LoVo (cell line): Measurements from ENCODE around the gene ETHE1.
A peak's percentile ranks its signal among the peaks of the same experiment; 100 is the strongest.

Experiments
- DNase-seq: peaks from one replicate; pipeline ENCODE4 v3.0.0-alpha.2; 2016; ENCODE audit warnings: low spot score

Gene ETHE1

DNA sequence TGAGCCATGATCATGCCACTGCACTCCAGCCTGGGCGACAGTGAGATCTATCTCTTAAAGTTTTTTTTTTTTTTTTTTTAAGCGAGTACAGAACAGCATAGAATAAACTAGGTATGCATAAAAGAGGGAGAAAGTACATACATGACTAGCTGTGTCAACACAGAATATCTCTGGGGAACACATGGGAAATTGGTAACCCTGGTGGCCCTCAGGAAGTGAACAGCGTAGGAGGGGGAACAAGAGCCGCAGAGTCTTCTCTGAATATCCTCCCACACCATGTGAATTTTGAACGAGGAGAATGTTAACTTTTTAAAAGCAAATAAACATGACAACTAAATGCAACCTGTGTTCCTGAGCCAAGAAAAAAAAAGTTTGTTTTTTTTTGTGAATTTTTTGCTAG lies 37.7 kb downstream of the ETHE1 start:
- DNase-seq: no peak

GRCh38 chr19:43488179-43488578 lies 38.8 kb downstream of the ETHE1 start:
- DNase-seq: no peak

DNA sequence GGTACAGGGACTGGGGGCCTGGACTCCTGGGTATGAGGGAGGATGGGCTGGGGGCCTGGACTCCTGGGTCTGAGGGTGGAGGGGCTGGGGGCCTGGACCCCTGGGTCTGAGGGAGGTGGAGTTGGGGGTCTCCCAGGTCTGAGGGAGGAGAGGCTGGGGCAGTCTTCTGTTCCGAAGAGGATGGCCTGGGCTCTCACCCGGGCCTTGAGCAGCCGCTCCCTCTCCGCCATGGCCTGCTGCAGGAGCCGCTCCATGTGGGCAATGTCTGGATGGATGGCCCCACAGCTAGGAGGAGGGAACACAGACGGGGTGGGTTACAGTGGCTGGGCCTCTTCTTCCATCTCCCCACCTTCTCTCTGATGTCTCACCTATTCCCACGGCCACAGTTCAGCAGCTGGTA lies 40.6 kb downstream of the ETHE1 start:
- DNase-seq: no peak

DNA sequence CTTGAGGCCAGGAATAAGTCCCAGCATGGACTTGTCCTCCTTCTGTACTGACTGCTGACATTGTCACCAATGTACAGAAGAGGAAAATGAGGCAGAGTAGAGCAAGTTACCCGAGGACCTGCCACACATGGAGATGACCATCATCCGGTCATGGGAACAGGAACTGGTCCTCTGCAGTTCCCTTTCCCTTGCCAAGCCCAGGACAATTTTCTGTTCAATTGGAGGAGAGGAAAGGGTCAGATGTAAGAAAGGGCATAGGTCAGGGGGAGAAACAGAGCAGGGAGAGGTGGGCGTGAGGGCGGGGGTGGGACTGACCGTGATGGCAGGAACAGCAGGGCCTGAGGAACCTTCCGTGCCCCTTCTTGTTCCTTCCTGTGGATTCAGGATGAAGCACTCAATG lies 41.0 kb downstream of the ETHE1 start:
- no peak for DNase-seq

DNA sequence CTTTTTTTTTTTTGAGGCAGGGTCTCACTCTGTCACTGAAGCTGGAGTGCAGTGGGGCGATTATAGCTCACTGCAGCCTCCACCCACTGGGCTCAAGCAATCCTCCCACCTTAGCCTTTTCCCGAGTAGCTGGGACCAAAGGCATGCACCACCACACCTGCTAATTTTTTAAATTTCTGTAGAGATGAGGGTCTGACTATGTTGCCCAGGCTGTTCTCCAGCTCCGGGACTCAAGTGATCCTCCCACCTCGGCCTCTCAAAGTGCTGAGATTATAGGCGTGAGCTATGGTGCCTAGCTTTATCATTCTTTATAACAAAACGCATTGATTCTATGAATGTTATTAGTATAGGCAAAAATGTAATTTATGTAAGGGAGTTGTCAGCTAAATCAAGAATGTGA lies 43.7 kb downstream of the ETHE1 start:
- DNase-seq: no peak

DNA sequence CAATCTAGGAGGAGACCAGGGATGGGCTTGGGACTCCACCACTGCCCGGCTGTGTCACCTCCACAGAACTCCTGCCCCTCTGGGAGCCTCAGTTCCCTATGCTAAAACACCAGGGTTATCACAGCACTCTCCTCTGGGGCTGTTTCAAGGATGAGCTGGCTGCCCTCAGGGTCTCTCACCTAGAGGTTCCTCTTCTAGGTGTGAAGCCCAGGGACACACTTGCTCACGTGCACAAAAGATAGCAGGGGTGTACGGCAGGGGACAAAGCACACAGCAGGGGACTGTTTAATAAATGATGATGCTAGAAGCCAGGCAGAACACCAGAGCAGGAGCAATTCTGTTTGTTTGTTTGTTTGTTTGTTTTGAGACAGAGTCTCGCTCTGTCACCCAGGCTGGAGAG lies 44.8 kb downstream of the ETHE1 start:
- no peak for DNase-seq

GRCh38 chr19:43481701-43482100 lies 45.3 kb downstream of the ETHE1 start:
- DNase-seq: no peak

DNA sequence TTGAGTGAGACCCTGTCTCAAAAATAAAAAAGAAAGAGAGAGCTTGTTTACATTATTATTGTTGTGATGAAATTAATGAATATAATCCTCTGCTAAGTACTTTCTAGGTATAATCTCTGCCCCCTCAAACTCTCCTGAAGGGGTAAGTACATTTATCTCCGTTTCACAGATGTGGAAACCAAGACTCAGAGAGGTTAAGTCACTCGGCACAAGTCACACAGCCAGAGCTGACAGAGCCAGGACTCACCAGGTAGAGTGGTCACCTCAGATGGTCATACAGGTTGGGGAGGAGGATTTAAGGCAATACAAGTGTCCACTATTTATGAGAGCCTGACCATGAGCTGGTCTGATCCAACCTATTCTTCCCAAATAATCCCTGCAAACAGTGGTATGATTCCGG lies 46.4 kb downstream of the ETHE1 start:
- no peak for DNase-seq

DNA sequence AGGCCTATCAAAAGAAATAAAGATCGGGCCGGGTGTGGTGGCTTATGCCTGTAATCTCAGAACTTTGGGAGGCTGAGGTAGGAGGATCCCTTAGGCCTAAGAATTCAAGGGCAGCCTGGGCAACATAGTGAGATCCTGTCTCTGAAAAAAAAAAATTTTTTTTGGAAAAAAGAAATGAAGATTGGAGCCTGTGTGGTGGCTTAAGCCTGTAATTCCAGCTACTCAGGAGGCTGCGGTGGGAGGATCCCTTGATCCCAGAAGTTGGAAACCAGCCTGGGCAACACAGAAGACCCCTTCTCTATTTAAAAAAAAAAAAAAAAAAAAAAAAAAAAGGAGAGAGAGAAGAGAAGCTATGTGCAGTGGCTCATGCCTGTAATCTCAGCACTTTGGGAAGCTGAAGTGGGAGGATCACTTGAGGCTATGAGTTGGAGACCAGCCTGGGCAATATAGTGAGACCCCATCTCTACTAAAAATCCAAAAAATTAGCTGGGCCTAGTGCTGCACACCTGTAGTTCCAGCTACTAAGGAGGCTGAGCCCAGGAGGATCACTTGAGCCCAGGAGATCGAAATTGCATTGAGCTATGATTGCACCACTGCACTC lies 46.9 kb downstream of the ETHE1 start:
- no peak for DNase-seq

GRCh38 chr19:43479226-43479625 lies 47.8 kb downstream of the ETHE1 start:
- no peak for DNase-seq

DNA sequence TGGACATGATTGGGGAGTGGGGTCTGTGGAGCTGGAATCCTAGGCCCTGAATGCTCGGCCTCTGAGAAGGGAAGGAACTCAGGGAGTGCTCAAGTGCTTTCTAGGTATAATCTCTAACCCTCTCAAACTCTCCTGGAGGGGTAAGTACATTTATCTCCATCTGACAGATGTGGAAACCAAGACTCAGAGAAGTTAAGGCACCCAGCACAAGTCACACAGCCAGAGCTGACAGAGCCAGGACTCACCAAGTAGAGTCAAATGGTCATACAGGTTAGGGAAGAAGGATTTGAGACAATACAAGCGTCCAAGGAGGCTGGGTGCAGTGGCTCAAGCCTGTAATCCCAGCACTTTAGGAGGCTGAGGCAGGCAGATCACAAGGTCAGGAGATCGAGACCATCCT lies 48.7 kb downstream of the ETHE1 start:
- no peak for DNase-seq

DNA sequence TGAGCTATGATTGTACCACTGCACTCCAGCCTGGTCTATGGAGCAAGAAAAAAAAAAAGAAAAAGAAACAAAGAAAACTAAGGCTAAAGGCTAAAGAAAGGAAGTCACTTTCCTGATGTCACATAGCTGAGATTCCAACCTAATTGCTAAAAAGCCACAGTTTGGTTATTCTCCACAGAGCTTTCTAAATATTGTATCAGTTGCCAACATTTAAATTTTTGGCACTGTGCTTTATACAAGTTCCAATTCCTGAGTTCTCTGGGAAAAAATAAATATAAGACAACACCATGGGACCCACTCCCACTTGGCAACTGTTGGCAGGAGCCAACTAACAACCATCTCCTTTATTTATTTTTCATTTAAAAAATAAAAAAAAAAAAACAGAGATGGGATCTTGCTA lies 50.4 kb downstream of the ETHE1 start:
- DNase-seq: no peak

DNA sequence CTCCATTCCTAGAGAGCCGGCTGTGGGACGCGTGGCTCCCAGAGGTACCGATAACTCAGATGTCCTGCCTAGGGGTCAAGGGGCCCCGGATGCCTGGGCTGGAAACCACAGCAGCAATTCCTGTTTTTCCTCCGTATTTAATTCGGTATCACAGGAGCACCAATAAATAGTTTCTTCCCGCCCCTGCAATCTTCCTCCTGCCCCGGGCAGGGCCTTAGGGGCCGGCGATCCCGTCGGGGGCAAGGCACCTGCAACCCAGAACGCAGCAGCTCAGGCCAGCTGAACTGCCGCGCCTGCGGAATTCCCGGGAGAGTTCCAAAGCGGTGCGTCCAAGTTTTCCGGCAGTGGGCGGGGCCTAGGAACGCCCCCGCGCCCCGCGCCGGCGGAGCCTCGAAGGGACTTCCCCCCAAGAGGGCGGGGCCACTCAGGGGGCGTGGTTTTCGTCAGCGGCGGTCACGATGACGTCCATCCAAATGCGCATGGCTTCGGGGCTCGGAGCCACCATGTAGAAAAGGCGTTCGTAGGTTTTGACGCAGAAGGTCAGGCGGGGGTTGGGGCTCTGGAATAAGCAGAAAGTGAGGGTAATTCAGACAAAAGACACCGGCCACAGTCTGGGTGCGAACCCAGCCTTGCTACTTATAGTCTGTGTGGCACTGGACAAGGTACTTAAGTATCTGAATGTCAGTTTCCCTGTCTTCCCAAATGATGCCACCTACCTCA lies 51.9 kb downstream of the ETHE1 start:
- DNase-seq: peak; percentile 64

GRCh38 chr19:43474487-43474886 lies 52.5 kb downstream of the ETHE1 start:
- no peak for DNase-seq

DNA sequence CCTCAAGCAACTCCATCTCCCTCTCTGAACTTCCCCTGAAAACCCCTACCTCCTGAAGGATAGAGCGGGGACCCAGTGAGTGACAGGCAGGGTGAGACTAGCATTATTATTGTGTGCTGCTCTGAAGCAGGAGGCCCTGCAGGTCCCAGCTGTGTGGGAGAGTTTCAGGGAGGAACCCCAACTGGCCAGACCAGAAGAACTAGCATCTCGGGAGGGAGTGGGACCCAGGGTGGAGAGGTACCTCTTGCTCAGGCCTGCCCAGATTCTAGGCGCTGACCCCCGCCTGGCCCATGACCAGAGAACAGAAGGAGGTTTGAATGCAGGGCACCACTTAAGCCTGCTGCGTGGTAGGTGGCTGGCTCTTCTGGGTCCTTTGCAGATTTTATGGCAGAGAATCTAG lies 55.9 kb downstream of the ETHE1 start:
- no peak for DNase-seq

DNA sequence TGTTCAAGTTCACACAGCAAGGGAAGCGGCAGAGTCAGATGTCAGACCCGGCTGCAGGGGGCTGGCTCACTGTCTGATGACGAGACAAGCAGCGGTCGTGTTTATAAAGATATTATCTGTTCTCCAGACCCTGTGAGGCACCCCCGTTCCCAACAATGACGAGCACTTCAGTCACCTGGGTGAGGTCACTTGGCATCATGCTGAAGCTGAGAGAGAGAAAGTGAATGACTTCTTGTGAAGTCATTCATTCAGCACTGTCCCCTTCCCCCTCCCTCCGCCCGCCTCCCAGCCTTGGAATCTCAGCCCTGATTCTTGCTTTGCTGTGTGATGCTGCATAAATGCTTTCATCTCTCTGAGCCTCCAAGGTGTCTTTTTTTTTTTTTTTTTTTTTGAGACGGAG lies 56.7 kb downstream of the ETHE1 start:
- DNase-seq: no peak

DNA sequence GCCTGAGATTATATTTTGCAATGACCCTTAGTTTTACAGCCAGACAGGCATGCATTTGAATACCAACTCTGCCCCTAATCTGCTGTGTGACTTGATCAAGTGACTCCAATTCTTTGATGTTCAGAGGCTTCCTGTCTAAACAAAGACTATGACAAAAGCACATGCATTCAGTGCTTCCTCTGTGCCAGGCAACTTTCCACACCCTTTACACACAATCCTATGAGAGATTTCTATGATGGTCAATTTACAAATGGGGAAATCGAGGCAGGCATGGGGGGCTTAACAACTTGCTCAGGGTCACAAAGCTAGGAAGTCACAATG lies 57.9 kb downstream of the ETHE1 start:
- no peak for DNase-seq

GRCh38 chr19:43468354-43469159 lies 58.4 kb downstream of the ETHE1 start:
- DNase-seq: no peak

- DNase-seq: no peak
Observed at GRCh38 chr19:43467730-43468129, 59.3 kb downstream of the ETHE1 start.

DNA sequence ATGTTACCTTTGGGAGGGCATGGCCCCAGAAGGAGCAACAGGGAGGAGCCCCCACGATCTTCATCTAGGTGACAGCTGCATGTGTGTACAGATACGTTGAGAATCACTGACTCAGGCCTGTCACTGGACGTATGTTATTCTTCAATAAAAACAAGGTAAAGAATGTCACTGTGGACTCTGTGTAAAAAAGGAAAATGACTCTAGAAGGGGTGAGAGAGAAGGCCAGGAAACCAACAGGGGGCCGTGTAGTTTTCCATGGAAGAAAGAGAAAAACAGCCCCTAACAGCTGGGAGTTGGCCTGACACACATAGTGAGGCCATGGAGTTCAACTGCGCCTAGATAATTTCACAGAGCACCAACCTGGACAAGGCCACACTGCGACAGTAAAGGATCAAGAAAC lies 59.7 kb downstream of the ETHE1 start:
- DNase-seq: no peak

GRCh38 chr19:43466793-43467192 lies 60.2 kb downstream of the ETHE1 start:
- DNase-seq: no peak

GRCh38 chr19:43465468-43466120 lies 61.4 kb downstream of the ETHE1 start, which contains the start of gene LYPD3:
Gene LYPD3 (minus strand): TSS chr19:43465608. CDS start chr19:43465571, 37 bp downstream.
- DNase-seq: peak; percentile 82
